ENCODE data around the gene VAV2.
"Not testable (repeated sequence)": the region's sequence is repeated elsewhere in the genome, so short reads cannot be mapped to it uniquely, and the experiment has no call there.

The VAV2 gene

DNA sequence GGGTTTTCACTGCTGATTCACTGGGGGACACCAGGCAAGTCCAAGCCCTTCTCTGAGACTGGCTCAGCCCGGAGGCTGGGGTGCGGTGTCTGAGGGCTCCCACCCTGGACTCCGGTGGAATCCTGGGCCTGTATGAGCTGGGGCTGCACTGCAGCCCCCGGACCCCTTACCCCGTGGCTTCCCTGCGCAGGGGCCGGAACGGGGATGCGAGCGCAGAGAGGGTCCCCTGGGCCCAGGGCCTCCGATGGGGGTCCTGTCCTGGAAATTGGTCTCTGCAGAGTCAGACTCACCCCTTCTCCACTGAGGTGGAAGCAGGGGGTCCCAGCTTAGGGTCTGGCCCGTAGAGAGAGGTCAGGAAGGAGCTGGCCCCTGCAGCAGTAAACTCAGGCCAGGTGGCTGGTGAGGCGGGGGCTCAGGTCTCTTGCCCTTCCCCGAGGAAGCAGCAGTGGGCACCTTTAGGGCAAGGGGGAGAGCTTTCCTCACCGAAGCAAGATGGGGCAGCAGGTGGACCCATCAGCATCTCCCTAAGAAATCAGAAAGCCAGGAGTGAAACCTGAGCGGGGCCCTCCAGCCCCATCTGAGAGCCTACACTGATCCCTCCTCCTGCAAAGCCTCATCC lies 1.6 kb upstream of the VAV2 start:
- TF ChIP-seq, protein P1, sequence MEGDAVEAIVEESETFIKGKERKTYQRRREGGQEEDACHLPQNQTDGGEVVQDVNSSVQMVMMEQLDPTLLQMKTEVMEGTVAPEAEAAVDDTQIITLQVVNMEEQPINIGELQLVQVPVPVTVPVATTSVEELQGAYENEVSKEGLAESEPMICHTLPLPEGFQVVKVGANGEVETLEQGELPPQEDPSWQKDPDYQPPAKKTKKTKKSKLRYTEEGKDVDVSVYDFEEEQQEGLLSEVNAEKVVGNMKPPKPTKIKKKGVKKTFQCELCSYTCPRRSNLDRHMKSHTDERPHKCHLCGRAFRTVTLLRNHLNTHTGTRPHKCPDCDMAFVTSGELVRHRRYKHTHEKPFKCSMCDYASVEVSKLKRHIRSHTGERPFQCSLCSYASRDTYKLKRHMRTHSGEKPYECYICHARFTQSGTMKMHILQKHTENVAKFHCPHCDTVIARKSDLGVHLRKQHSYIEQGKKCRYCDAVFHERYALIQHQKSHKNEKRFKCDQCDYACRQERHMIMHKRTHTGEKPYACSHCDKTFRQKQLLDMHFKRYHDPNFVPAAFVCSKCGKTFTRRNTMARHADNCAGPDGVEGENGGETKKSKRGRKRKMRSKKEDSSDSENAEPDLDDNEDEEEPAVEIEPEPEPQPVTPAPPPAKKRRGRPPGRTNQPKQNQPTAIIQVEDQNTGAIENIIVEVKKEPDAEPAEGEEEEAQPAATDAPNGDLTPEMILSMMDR (conservative IDR thresholded peaks at IDR 0.05), result no peak
- H3K27ac ChIP-seq, result peak overlapping the region; percentile 97

DNA sequence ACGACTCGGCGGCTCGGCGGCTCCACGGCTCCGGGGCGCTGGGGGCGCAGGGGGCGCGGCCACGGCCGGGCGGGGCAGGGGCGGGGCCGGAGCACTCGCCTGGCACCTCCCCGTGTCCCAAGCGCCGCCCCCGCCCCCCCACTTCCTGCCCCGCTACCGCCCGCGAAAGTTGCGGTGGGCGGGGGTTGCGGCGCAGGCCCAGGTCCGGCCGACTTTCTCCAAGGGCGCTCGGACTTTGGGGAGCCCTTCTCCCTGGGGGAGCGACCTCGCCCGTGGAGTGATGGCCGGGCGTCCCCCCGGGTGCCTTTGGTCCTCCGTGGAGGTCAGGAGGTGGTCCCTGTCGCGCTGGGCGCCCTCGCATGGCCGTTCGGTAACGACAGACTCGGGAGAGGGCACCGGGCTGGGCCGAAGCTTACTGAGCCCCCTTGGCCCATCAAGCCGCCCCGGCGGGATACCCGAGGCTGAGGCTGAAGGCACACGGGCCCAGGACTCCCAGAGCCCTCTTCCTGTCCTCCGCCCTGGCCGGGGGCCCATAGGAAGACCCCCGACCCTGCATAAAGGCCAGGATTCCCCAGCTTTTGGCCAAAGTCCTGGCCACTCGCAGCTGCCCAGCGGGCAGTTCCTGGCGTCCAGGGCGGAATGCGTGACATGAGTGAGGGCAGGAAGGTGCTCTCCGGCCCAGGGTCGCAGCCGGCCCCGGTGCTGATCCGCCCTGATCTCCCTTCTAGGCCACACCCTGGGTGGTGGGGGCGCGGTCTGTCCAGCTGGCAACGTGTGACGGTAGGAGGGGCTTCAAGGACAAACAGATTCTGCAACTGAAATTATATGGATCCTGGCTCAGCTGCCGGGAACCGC lies 883 bp upstream of the VAV2 start:
- TF ChIP-seq, protein P1 (conservative IDR thresholded peaks at IDR 0.05), result peak; percentile 73
- peak overlapping the region; percentile 97 for H3K27ac ChIP-seq

DNA sequence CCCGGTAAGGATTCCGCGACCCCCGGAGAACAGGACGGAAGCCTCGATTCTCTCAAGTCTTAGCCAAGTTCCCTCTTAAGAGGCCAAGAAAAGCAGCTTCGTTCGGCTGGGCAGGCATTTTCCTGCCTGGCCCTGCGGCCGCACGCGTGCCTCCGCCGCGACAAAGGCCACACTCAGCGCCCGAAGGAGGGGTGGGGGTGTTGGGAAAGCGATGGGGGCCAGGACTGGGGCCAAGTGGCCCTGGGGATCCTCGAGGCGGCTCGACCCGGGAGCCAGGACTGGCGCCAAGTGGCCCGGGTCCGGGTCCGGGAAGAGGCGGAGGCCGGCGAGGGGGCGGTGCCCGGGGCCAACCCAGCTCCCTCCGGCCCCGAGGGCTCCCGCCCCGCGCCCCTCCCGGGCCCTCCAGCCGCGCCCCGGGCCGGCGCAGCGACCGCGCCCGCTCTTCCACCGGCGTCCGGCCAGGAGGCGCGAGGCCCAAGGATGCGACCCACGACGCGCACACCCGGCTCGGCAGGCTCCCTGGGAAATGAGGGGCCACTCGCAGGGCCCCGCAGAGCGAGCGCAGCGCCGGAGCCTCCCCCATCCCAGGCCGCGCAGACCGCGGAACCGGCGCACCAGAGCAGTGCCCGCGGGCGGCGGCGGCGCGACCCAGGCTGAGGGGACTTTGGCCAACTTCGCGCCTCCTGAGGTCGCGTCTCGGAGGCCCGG lies 756 bp downstream of the VAV2 start:
- peak overlapping the region; percentile 97 for H3K27ac ChIP-seq
- TF ChIP-seq, protein P1 (conservative IDR thresholded peaks at IDR 0.05), result no peak

DNA sequence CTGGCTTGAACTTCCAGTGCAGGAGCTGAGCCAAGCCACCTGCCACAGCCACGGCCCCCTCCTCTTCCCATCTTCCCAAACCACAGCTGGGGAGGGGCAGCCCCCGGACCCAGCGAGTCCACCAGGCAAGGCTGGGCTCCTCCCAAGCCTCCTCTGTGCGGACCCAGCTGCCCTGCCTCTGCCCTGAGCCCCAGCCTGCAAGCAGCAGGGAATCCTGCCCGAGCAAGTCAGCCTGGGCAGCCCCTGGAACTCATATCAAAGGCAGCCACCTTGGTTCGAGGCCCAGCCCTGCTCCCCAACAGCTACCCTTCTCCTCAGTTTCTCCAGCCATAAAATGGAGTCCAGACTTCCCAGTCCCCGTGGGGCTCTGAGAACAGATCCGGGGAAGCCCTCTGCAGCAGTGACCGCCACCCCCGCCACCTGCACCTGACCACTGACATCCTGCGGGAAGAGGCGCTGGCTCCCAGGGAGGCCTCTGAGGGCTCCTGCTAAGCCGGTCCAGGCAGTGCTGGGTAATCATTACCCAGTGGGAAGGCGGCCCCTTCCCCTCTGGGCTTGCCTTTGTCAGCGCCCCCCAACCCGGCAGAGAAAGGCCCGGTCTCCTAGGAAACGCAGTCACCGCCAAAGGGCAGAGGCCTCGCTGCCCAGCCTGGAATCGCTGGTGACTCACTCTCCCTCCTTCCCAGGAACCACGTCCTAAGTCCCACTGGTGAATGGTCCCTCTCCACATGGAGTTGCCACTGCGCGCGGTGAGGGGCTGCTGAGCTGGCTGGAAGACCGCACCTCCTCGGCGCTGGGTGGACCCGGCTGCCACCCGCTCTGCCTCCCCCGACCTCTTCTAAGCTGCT lies 1.5 kb downstream of the VAV2 start:
- H3K27ac ChIP-seq, result peak overlapping the region; percentile 97
- TF ChIP-seq, protein P1 (conservative IDR thresholded peaks at IDR 0.05), result no peak

DNA sequence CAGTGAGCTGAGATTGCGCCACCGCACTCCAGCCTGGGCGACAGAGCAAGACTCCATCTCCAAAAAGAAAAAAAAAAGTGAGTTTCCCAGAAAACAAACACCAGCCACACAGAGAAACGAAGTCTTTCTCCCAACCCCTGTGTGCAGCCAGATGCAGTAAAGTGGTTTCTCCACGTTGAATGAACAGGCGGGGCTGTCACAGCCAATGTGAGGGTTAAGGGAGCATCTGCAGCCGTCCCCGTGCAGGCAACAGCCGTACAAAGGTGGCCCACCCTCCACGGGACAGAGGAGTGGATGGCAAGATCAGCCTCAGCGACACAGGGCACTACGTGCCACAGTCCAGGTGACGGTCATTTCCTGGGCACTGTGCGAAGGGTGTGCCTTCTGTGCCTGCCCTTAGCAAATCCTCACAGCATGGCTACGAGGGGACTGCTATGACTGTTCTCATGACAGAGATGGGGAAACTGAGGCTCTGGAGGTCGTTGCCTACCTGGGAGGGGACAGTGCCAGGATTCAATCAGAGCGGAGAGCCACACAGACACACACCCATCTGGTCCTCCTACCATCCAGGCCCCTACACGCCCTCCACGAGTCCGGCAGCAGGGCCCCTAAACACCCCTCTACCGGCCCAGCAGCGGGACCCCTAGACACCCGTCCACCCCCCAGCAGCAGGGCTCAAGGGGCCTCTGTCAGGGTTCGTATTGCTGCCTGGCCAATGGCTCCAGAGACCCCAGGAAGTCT lies 2.3 kb downstream of the VAV2 start:
- TF ChIP-seq, protein P1 (conservative IDR thresholded peaks at IDR 0.05), result no peak
- H3K27ac ChIP-seq, result peak overlapping the region; percentile 97

DNA sequence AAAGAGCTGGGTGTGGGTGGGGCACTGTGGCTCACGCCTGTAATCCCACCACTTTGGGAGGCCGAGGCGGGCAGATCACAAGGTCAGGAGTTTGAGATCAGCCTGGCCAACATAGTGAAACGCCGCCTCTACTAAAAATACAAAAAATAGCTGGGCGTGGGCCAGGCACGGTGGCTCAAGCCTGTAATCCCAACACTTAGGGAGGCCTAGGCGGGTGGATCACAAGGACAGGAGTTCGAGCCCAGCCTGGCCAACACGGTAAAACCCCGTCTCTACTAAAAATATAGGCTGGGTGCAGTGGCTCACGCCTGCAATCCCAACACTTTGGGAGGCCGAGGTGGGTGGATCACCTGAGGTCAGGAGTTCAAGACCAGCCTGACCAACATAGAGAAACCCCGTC lies 3.4 kb downstream of the VAV2 start:
- H3K27ac ChIP-seq, result not testable (repeated sequence)

Data from VCaP (cell line).